ENCODE results near the gene NEDD9. TPM values are rescaled to one million over a fixed set of nuclear protein-coding genes. Genes with fewer than 3 reads are reported as not detected.

Gene NEDD9
- total and polyA plus RNA-seq, 10 of the 15 experiments (the other 5 are each of a cell fraction or from before 2014, with no cell fraction given): 4.9 to 92.6 (median 14.6) TPM

GRCh38 chr6:11237956-11238355 is 5.5 kb upstream of the NEDD9 start:
- no TSS peak for BruUV-seq (replicated peaks)
- Histone ChIP-seq H2AFZ (ENCODE audit: control insufficient read depth, low read depth, low read length) (no peak overlapping the region), H3K9me3 (replicated peaks; ENCODE audit: control insufficient read depth, insufficient read depth, low read length) (no peaks in the 10 kb centered on the region), H3K27ac (ENCODE audit: control insufficient read depth, insufficient read depth) (no peak overlapping the region), H3K79me2 (ENCODE audit: control insufficient read depth, insufficient read depth, low read length) (no peaks in the 10 kb centered on the region), H3K9ac (ENCODE audit: control insufficient read depth, insufficient read depth, low read length) (no peak overlapping the region), H4K20me1 (ENCODE audit: control insufficient read depth, insufficient read depth) (no peaks in the 10 kb centered on the region), H3K36me3 (ENCODE audit: control insufficient read depth in 2 of 2, insufficient read depth in 2 of 2, low read length in 1 of 2) (peaks cover 0 to 3% of the 10 kb centered on the region in 2 experiments; a peak in 2 of 4 replicates), H3K4me1 (ENCODE audit: control insufficient read depth, insufficient read depth, low read length) (peaks cover 10% of the 10 kb centered on the region; the same call in 1 of the 2 replicates), H3K4me2 (ENCODE audit: control insufficient read depth, insufficient read depth) (no peak overlapping the region), H3K27me3 (replicated peaks in 1 of 2; ENCODE audit: control insufficient read depth in 2 of 2, insufficient read depth in 2 of 2, low read length in 1 of 2) (no peaks in the 10 kb centered on the region), H3K4me3 (no peak overlapping the region)
- in situ Hi-C loops (cut with MboI) (no loop called here), intact Hi-C loops (cut with micrococcal nuclease; ENCODE audit: unreplicated experiment) (no loop called here)
- DNase-seq (ENCODE audit: low read depth, low spot score) (no peak), FAIRE-seq (no peak), ATAC-seq (no peak)
- ChIA-PET CTCF (interaction anchor here (1.0 kb wide), 1 partner anchor 39 kb away, joined by 3 read pairs; no protein-coding TSS in a partner anchor), POLR2A (interaction anchor here (0.7 to 1.7 kb wide), 4 partner anchors 11 to 693 kb away, joined by 3 to 5 read pairs (median 4); no protein-coding TSS in a partner anchor), SMC1A (ENCODE audit: uncharacterized antibody, unreplicated experiment) (interaction anchor here (0.9 to 1.5 kb wide), 6 partner anchors 14 to 40 kb away, joined by 3 to 6 read pairs (median 5); no protein-coding TSS in a partner anchor), RAD21 (ENCODE audit: unreplicated experiment) (interaction anchor here (1.1 to 4.4 kb wide), 4 partner anchors 14 to 260 kb away, joined by 3 to 16 read pairs (median 4); no protein-coding TSS in a partner anchor)
- WGBS (ENCODE audit: insufficient coverage, insufficient replicate concordance, low lambda C conversion rate, missing lambda C conversion rate): 98% methylated on average over 4 of the region's 4 CpGs
- TF ChIP-seq TCF12 (IDR thresholded peaks at IDR 0.05; ENCODE audit: low read depth, low read length): no peak
- TF ChIP-seq MLLT1 (IDR thresholded peaks at IDR 0.05): no peak
- no peak for TF ChIP-seq MTA3 (IDR thresholded peaks at IDR 0.05; ENCODE audit: borderline replicate concordance, low read length)
- TF ChIP-seq E2F8 (IDR thresholded peaks at IDR 0.05; ENCODE audit: low read depth, partially characterized antibody): no peak
- TF ChIP-seq YBX1 (IDR thresholded peaks at IDR 0.05): no peak

All from GM12878 (cell line).